ENCODE results near the gene LRGUK.

DNA sequence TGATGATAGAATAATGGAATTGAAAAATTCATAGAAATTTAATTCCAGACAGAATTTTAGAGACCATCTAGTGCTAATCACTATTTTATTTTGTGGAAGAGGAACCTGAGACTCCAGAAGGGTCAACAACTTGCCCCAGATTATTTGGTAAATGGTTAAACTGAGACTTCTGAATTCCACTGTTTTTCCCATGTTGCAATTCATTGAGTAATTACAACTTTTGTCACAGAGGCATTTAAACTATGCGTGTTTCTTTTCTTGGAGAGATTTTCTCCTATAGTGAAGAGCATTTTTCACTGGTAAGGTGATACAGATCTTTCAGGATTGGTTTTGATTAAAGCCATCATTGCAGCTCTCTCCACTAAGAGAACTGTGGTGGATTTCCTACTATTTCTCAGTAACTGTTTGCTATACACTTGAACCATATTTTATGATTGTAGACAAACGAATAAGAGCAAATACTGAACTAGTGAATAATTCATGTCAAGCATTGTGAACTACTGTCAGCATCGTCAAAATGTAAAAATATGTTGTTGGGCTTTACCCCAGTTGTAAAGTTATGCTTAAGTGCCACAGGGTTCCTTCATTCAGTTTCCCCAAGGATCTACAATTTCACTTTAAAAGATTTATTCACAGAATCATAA, 26.5 kb downstream of the LRGUK start:
- TF ChIP-seq, protein P1, sequence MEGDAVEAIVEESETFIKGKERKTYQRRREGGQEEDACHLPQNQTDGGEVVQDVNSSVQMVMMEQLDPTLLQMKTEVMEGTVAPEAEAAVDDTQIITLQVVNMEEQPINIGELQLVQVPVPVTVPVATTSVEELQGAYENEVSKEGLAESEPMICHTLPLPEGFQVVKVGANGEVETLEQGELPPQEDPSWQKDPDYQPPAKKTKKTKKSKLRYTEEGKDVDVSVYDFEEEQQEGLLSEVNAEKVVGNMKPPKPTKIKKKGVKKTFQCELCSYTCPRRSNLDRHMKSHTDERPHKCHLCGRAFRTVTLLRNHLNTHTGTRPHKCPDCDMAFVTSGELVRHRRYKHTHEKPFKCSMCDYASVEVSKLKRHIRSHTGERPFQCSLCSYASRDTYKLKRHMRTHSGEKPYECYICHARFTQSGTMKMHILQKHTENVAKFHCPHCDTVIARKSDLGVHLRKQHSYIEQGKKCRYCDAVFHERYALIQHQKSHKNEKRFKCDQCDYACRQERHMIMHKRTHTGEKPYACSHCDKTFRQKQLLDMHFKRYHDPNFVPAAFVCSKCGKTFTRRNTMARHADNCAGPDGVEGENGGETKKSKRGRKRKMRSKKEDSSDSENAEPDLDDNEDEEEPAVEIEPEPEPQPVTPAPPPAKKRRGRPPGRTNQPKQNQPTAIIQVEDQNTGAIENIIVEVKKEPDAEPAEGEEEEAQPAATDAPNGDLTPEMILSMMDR (IDR thresholded peaks at IDR 0.05), result no peak
- no peak for TF ChIP-seq POLR2A (IDR thresholded peaks at IDR 0.05)
